Measurements from ENCODE around the gene GOLGA6L10.
"Not testable (repeated sequence)": the region's sequence is repeated elsewhere in the genome, so short reads cannot be mapped to it uniquely, and the experiment has no call there.

GOLGA6L10 gene

GRCh38 chr15:82349375-82349774 is at the start of gene GOLGA6L10:
TSS of gene GOLGA6L10 (minus strand) at chr15:82349475. CDS start at chr15:82349375, 100 bp downstream.
- not testable (repeated sequence) for DNase-seq

- no peak for DNase-seq
Observed at GRCh38 chr15:82398785-82399184, 49.5 kb upstream of the GOLGA6L10 start.

GRCh38 chr15:82397817-82398216 is 48.5 kb upstream of the GOLGA6L10 start:
- no peak for DNase-seq

- DNase-seq = not testable (repeated sequence)
Observed at GRCh38 chr15:82395788-82396187, 46.5 kb upstream of the GOLGA6L10 start.

GRCh38 chr15:82393671-82394070 is 44.4 kb upstream of the GOLGA6L10 start:
- DNase-seq = no peak

- not testable (repeated sequence) for DNase-seq
Observed at GRCh38 chr15:82392077-82392476, 42.8 kb upstream of the GOLGA6L10 start.

- DNase-seq = not testable (repeated sequence)
Observed at GRCh38 chr15:82390152-82390551, 40.9 kb upstream of the GOLGA6L10 start.

- DNase-seq = not testable (repeated sequence)
Observed at GRCh38 chr15:82387209-82387608, 37.9 kb upstream of the GOLGA6L10 start.

- DNase-seq = not testable (repeated sequence)
Observed at GRCh38 chr15:82381330-82381955, 32.2 kb upstream of the GOLGA6L10 start.

- DNase-seq = not testable (repeated sequence)
Observed at GRCh38 chr15:82379552-82379951, 30.3 kb upstream of the GOLGA6L10 start.

GRCh38 chr15:82373661-82374060 is 24.4 kb upstream of the GOLGA6L10 start:
- not testable (repeated sequence) for DNase-seq

GRCh38 chr15:82371656-82372055 is 22.4 kb upstream of the GOLGA6L10 start:
- no peak for DNase-seq

- DNase-seq = not testable (repeated sequence)
Observed at GRCh38 chr15:82367790-82368189, 18.5 kb upstream of the GOLGA6L10 start.

- not testable (repeated sequence) for DNase-seq
Observed at GRCh38 chr15:82365692-82366323, 16.5 kb upstream of the GOLGA6L10 start.

- not testable (repeated sequence) for DNase-seq
Observed at GRCh38 chr15:82364548-82364947, 15.3 kb upstream of the GOLGA6L10 start.

GRCh38 chr15:82362790-82363189 is 13.5 kb upstream of the GOLGA6L10 start:
- not testable (repeated sequence) for DNase-seq

GRCh38 chr15:82360618-82361017 is 11.3 kb upstream of the GOLGA6L10 start:
- DNase-seq = not testable (repeated sequence)

- DNase-seq = not testable (repeated sequence)
Observed at GRCh38 chr15:82355055-82355454, 5.8 kb upstream of the GOLGA6L10 start.

- DNase-seq = not testable (repeated sequence)
Observed at GRCh38 chr15:82354546-82354945, 5.3 kb upstream of the GOLGA6L10 start.

GRCh38 chr15:82347645-82348044 is 1.6 kb downstream of the GOLGA6L10 start:
- DNase-seq = not testable (repeated sequence)

- not testable (repeated sequence) for DNase-seq
Observed at GRCh38 chr15:82345176-82345575, 4.1 kb downstream of the GOLGA6L10 start.

- DNase-seq = not testable (repeated sequence)
Observed at GRCh38 chr15:82344421-82344820, 4.9 kb downstream of the GOLGA6L10 start.

- DNase-seq = not testable (repeated sequence)
Observed at GRCh38 chr15:82343851-82344250, 5.4 kb downstream of the GOLGA6L10 start.

GRCh38 chr15:82342632-82343374 is 6.5 kb downstream of the GOLGA6L10 start:
- DNase-seq = not testable (repeated sequence)
